KMS-11 (cell line): ENCODE results near the gene SERINC1.

Source experiments
- H2AFZ ChIP-seq: fragments of 200-600 bp; sonication (generic); 2 replicates; pipeline ENCODE4 v1.6.1; 2016; ENCODE audit warnings: antibody characterized with exemption, mixed run types, low read depth
- H3K27ac ChIP-seq: fragments of 200-600 bp; sonication (generic); 2 replicates; pipeline ENCODE4 v1.6.1; 2016; ENCODE audit warnings: mild to moderate bottlenecking, mixed run types
- H3K27me3 ChIP-seq: fragments of 200-600 bp; sonication (generic); 2 replicates; pipeline ENCODE4 v1.6.1; 2017; ENCODE audit warnings: mild to moderate bottlenecking, low read depth, mixed run types, moderate library complexity; ENCODE audit not compliant: insufficient read depth
- H3K36me3 ChIP-seq: fragments of 200-600 bp; sonication (generic); 2 replicates; pipeline ENCODE4 v1.6.1; 2017; ENCODE audit warnings: mild to moderate bottlenecking, mixed run types; ENCODE audit not compliant: insufficient read depth
- H3K4me1 ChIP-seq: fragments of 200-600 bp; sonication (generic); 2 replicates; pipeline ENCODE4 v1.6.1; 2016; ENCODE audit warnings: mild to moderate bottlenecking, low read depth, mixed run types; ENCODE audit not compliant: poor library complexity, severe bottlenecking
- H3K4me2 ChIP-seq: fragments of 200-600 bp; sonication (generic); 2 replicates; pipeline ENCODE4 v1.7.0; 2016; ENCODE audit warnings: mild to moderate bottlenecking, mixed run types
- H3K4me3 ChIP-seq: fragments of 200-600 bp; sonication (generic); IDR thresholded peaks from 2 replicates; pipeline ENCODE4 v1.6.1; 2017; ENCODE audit warnings: low read depth, low read length, mixed read lengths; ENCODE audit not compliant: insufficient read depth
- H3K79me2 ChIP-seq: fragments of 200-600 bp; sonication (generic); 2 replicates; pipeline ENCODE4 v1.6.1; 2016; ENCODE audit warnings: low read depth, mixed run types; ENCODE audit not compliant: insufficient read depth
- H3K9ac ChIP-seq: fragments of 200-600 bp; sonication (generic); 2 replicates; pipeline ENCODE4 v1.6.1; 2016; ENCODE audit warnings: mild to moderate bottlenecking, mixed run types
- H4K20me1 ChIP-seq: fragments of 200-600 bp; sonication (generic); 2 replicates; pipeline ENCODE4 v1.6.1; 2016; ENCODE audit warnings: mild to moderate bottlenecking, mixed run types; ENCODE audit not compliant: insufficient read depth
- CTCF ChIP-seq: fragments of 200-600 bp; sonication (generic); conservative IDR thresholded peaks from 2 replicates; pipeline ENCODE4 v1.6.1; 2017; ENCODE audit warnings: low read depth, mild to moderate bottlenecking, antibody characterized with exemption, low read length, moderate library complexity, mixed read lengths

The SERINC1 gene

GRCh38 chr6:122394016-122394415 lies 77.6 kb downstream of the SERINC1 start:
- Histone ChIP-seq H2AFZ (no peak overlapping the region), H3K27me3 (no peaks in the 10 kb centered on the region), H3K4me2 (no peak overlapping the region), H4K20me1 (no peaks in the 10 kb centered on the region), H3K9ac (no peak overlapping the region), H3K27ac (no peak overlapping the region), H3K4me1 (peaks cover 4% of the 10 kb centered on the region), H3K4me3 (no peak overlapping the region), H3K36me3 (no peaks in the 10 kb centered on the region), H3K79me2 (no peaks in the 10 kb centered on the region)
- TF ChIP-seq CTCF = no peak

- no peak for TF ChIP-seq CTCF
- H3K27me3 ChIP-seq = no peaks in the 10 kb centered on the region
Measured at GRCh38 chr6:122393351-122393896, 78.2 kb downstream of the SERINC1 start.

More at GRCh38 chr6:122393351-122393896, 78.2 kb downstream of the SERINC1 start:
- H3K79me2 ChIP-seq = no peaks in the 10 kb centered on the region
- no peak overlapping the region for H3K9ac ChIP-seq
- H2AFZ ChIP-seq = no peak overlapping the region
- no peaks in the 10 kb centered on the region for H3K4me1 ChIP-seq
- no peak overlapping the region for H3K4me2 ChIP-seq
- no peaks in the 10 kb centered on the region for H4K20me1 ChIP-seq
- no peak overlapping the region for H3K27ac ChIP-seq
- no peaks in the 10 kb centered on the region for H3K36me3 ChIP-seq
- H3K4me3 ChIP-seq = no peak overlapping the region
